HG02970 (cell line): ENCODE data around the gene BLMH.
"Not testable (repeated sequence)": the region's sequence is repeated elsewhere in the genome, so short reads cannot be mapped to it uniquely, and the experiment has no call there.

Source experiments
- ATAC-seq: cut with Tn5 transposase; IDR thresholded peaks from one replicate; pipeline ENCODE4 v1.9.1; 2021; ENCODE audit warnings: mild to moderate bottlenecking, moderate library complexity, moderate number of reproducible peaks; ENCODE audit not compliant: unreplicated experiment, low FRiP score

BLMH gene

GRCh38 chr17:30210366-30210765 lies 81.4 kb downstream of the BLMH start:
- ATAC-seq, result no peak

- ATAC-seq, result no peak
Measured at GRCh38 chr17:30209930-30210329, 81.8 kb downstream of the BLMH start.

DNA sequence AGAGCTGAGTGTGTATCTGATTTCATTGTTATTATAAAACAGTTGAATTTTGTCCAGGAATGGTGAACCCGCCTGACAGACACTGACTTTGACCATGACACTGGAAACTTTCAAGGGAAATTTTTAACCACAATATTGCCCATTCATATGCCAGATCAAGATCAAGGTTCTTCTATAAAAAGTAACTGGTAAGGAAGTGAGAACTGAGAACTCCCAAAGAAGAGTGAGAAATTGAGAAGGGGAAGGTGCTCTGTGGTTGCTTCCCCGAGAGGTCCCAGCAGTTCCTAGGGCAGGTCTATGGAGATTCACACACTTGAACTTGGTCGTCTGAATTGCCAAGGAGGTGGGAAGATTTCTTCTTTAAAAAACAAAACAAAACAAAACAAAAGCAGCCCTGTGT lies 83.5 kb downstream of the BLMH start:
- no peak for ATAC-seq

DNA sequence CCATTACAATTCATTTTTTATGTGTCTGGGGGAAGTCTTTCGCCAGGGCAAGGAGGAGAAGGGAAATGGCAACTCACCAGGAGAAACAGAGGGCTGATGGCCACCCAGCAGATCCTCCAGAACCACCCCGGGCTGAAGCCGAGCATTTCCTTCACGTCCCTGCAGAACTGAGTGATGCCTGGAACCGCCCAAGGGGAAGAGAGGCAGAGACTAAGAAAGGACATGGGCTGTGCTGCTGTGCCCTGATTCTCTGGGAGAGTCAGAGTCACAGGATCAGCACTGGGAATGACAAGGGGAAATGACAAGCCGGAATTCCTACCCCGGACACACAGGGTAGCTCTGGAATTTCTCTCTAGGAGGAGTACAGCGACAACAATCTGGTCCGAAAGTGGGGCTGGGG lies 84.1 kb downstream of the BLMH start:
- no peak for ATAC-seq

- ATAC-seq, result no peak
Measured at GRCh38 chr17:30203471-30203981, 88.2 kb downstream of the BLMH start.

DNA sequence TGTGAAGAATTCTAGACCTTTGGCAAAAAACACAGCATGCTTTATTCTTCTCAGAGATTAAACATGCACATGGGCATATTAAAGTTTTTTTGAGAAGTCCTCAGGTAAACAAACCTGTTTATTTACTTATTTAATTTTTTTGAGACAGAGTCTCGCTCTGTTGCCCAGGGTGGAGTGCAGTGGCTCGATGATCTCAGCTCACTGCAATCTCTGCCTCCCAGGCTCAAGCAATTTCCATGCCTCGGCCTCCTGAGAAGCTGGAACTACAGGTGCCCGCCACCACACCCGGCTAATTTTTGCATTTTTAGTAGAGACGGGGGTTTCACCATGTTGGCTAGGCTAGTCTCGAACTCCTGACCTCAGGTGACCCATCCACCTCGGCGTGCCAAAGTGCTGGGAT lies 91.1 kb downstream of the BLMH start:
- ATAC-seq, result not testable (repeated sequence)

DNA sequence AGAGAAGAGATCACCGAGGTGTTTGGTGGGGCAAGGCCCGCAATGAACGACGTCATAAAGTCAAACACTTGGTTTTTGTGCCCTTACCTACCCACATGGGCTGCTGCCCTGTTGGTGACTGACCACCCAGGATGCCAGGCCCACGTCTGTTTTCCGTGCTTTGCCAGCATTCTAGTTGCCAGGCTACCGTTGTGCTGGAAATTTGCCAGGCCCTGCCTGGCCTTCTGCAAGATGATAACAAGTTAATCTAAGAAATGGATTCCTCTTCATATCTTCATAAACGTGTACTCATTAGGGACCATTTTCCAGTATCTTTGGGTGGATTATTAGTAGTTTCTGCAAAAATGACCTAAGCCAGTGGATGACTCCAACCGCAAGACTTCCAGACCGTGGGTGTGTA lies 91.6 kb downstream of the BLMH start:
- ATAC-seq, result no peak

GRCh38 chr17:30199600-30199999 lies 92.1 kb downstream of the BLMH start:
- ATAC-seq, result no peak
